HL-60 (cell line): ENCODE measurements around the gene CLIP2.
"Not testable (repeated sequence)": the region's sequence is repeated elsewhere in the genome, so short reads cannot be mapped to it uniquely, and the experiment has no call there.

Experiments
- GABPA ChIP-seq: IDR thresholded peaks from 2 replicates; pipeline ENCODE4 v1.6.1; 2012; ENCODE audit warnings: low read depth
- TF ChIP-seq, protein P1 (sequence below): IDR thresholded peaks from one replicate; pipeline ENCODE4 v1.5.1; 2011; ENCODE audit warnings: low read length, control low read depth, inconsistent platforms; ENCODE audit not compliant: insufficient read depth

DNA sequence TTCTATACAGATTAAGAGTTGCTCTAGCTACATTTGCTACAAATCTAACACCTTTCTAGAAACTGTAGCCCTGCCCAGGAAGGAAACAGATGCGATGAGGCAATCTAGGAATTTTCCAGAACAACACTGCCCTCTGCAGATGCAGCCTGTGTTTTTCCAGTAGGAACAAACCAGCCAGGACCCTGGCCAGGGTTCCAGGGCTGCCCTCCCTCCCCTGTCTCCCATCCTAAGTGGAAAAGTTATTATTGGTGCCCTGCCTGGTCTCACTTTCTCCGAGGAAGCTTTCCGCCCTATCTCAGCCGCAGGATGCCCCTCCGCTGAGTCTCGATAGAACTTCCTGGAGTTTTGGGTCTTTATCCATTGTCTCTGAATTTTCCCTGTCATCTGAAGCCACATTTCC is 104.5 kb downstream of the CLIP2 start:
- TF ChIP-seq GABPA: not testable (repeated sequence)
- TF ChIP-seq, protein P1, sequence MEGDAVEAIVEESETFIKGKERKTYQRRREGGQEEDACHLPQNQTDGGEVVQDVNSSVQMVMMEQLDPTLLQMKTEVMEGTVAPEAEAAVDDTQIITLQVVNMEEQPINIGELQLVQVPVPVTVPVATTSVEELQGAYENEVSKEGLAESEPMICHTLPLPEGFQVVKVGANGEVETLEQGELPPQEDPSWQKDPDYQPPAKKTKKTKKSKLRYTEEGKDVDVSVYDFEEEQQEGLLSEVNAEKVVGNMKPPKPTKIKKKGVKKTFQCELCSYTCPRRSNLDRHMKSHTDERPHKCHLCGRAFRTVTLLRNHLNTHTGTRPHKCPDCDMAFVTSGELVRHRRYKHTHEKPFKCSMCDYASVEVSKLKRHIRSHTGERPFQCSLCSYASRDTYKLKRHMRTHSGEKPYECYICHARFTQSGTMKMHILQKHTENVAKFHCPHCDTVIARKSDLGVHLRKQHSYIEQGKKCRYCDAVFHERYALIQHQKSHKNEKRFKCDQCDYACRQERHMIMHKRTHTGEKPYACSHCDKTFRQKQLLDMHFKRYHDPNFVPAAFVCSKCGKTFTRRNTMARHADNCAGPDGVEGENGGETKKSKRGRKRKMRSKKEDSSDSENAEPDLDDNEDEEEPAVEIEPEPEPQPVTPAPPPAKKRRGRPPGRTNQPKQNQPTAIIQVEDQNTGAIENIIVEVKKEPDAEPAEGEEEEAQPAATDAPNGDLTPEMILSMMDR: not testable (repeated sequence)
